ENCODE data around the gene GPR158.
"Not testable (repeated sequence)": the region's sequence is repeated elsewhere in the genome, so short reads cannot be mapped to it uniquely, and the experiment has no call there.

Gene GPR158

GRCh38 chr10:25304606-25305005, 129.8 kb downstream of the GPR158 start:
- Histone ChIP-seq H3K9me2 (replicated peaks; ENCODE audit: insufficient read depth, low read length) (no peaks in the 10 kb centered on the region), H3K27me3 (ENCODE audit: low read length) (no peaks in the 10 kb centered on the region), H3K36me3 (ENCODE audit: low read length) (no peaks in the 10 kb centered on the region), H3K4me2 (ENCODE audit: low read depth, low read length, poor library complexity, severe bottlenecking) (no peak overlapping the region), H3K9me3 (ENCODE audit: insufficient read depth, low read length) (no peaks in the 10 kb centered on the region), H3K4me3 (ENCODE audit: insufficient read depth, low read length, poor library complexity, severe bottlenecking) (no peak overlapping the region), H3F3A (ENCODE audit: insufficient read depth) (no peaks in the 10 kb centered on the region), H3K27ac (ENCODE audit: low read depth, low read length) (no peak overlapping the region), H3K9ac (ENCODE audit: low read length) (no peak overlapping the region), H3K79me2 (ENCODE audit: insufficient read depth, low read length) (no peaks in the 10 kb centered on the region), H2AFZ (ENCODE audit: low read depth, low read length, severe bottlenecking) (no peak overlapping the region), H4K20me1 (ENCODE audit: low read depth, low read length) (no peaks in the 10 kb centered on the region)
- TF ChIP-seq CTCF (IDR thresholded peaks at IDR 0.05; ENCODE audit: insufficient read depth, low read length, poor library complexity, severe bottlenecking): no peak
- no peak for TF ChIP-seq EZH2phosphoT487 (conservative IDR thresholded peaks at IDR 0.05; ENCODE audit: low read length)

GRCh38 chr10:25306386-25306785, 131.6 kb downstream of the GPR158 start:
- Histone ChIP-seq H2AFZ (ENCODE audit: low read depth, low read length, severe bottlenecking) (no peak overlapping the region), H3K79me2 (ENCODE audit: insufficient read depth, low read length) (no peaks in the 10 kb centered on the region), H3K9me3 (ENCODE audit: insufficient read depth, low read length) (no peaks in the 10 kb centered on the region), H3K9me2 (replicated peaks; ENCODE audit: insufficient read depth, low read length) (no peaks in the 10 kb centered on the region), H3K27me3 (ENCODE audit: low read length) (no peaks in the 10 kb centered on the region), H4K20me1 (ENCODE audit: low read depth, low read length) (no peaks in the 10 kb centered on the region), H3K27ac (ENCODE audit: low read depth, low read length) (no peak overlapping the region), H3K4me3 (ENCODE audit: insufficient read depth, low read length, poor library complexity, severe bottlenecking) (no peak overlapping the region), H3F3A (ENCODE audit: insufficient read depth) (no peaks in the 10 kb centered on the region), H3K36me3 (ENCODE audit: low read length) (no peaks in the 10 kb centered on the region), H3K9ac (ENCODE audit: low read length) (no peak overlapping the region), H3K4me2 (ENCODE audit: low read depth, low read length, poor library complexity, severe bottlenecking) (no peak overlapping the region)
- no peak for TF ChIP-seq CTCF (IDR thresholded peaks at IDR 0.05; ENCODE audit: insufficient read depth, low read length, poor library complexity, severe bottlenecking)
- TF ChIP-seq EZH2phosphoT487 (conservative IDR thresholded peaks at IDR 0.05; ENCODE audit: low read length): no peak

GRCh38 chr10:25308278-25308677, 133.5 kb downstream of the GPR158 start:
- Histone ChIP-seq H3K36me3 (ENCODE audit: low read length) (no peaks in the 10 kb centered on the region), H3K27me3 (ENCODE audit: low read length) (no peaks in the 10 kb centered on the region), H3K4me2 (ENCODE audit: low read depth, low read length, poor library complexity, severe bottlenecking) (no peak overlapping the region), H3K9ac (ENCODE audit: low read length) (no peak overlapping the region), H3K27ac (ENCODE audit: low read depth, low read length) (no peak overlapping the region), H3K9me2 (replicated peaks; ENCODE audit: insufficient read depth, low read length) (no peaks in the 10 kb centered on the region), H3K79me2 (ENCODE audit: insufficient read depth, low read length) (no peaks in the 10 kb centered on the region), H3K4me3 (ENCODE audit: insufficient read depth, low read length, poor library complexity, severe bottlenecking) (no peak overlapping the region), H3F3A (ENCODE audit: insufficient read depth) (no peaks in the 10 kb centered on the region), H3K9me3 (ENCODE audit: insufficient read depth, low read length) (no peaks in the 10 kb centered on the region), H2AFZ (ENCODE audit: low read depth, low read length, severe bottlenecking) (no peak overlapping the region), H4K20me1 (ENCODE audit: low read depth, low read length) (no peaks in the 10 kb centered on the region)
- TF ChIP-seq CTCF (IDR thresholded peaks at IDR 0.05; ENCODE audit: insufficient read depth, low read length, poor library complexity, severe bottlenecking) (no peak), EZH2phosphoT487 (conservative IDR thresholded peaks at IDR 0.05; ENCODE audit: low read length) (no peak)

DNA sequence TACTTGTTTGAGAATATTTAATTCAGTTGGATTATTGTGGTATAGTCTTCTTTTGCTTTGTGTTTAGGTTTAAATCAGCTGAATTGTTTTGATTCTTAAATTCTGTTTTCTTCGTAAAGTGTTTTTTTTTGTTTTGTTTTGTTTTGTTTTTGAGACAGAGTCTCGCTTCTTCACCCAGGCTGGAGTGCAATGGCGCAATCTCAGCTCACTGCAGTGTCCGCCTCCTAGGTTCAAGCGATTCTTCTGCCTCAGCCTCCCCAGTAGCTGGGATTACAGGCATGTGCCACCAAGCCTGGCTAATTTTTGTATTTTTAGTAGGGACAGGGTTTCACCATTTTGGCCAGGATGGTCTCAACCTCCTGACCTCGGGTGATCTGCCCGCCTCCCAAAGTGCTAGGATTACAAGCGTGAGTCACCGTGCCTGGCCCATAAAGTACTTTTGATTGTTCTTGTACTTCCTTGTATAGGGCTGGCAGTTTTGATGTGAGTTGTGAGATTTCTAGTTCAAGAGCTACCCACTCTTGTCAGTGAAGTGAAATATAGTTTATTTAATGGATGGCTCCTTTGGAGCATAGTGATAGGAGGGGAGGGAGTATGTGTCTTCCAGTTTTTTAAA, 142.9 kb downstream of the GPR158 start:
- not testable (repeated sequence) for H3K4me2 ChIP-seq (ENCODE audit: low read depth, low read length, poor library complexity, severe bottlenecking); H2AFZ ChIP-seq (ENCODE audit: low read depth, low read length, severe bottlenecking); H3K4me3 ChIP-seq (ENCODE audit: insufficient read depth, low read length, poor library complexity, severe bottlenecking); H3K9me3 ChIP-seq (ENCODE audit: insufficient read depth, low read length); H3K9ac ChIP-seq (ENCODE audit: low read length); H3F3A ChIP-seq (ENCODE audit: insufficient read depth); H4K20me1 ChIP-seq (ENCODE audit: low read depth, low read length); H3K27ac ChIP-seq (ENCODE audit: low read depth, low read length); H3K27me3 ChIP-seq (ENCODE audit: low read length); H3K36me3 ChIP-seq (ENCODE audit: low read length); H3K9me2 ChIP-seq (replicated peaks; ENCODE audit: insufficient read depth, low read length); H3K79me2 ChIP-seq (ENCODE audit: insufficient read depth, low read length)
